Dermis microvascular lymphatic vessel endothelial cell (primary cell): Measurements from ENCODE around the gene NFKBIL1. TPM values are rescaled to one million over a fixed set of nuclear protein-coding genes. Genes with fewer than 3 reads are reported as not detected.
"Not testable (repeated sequence)": the region's sequence is repeated elsewhere in the genome, so short reads cannot be mapped to it uniquely, and the experiment has no call there.

Experiments used
- DNase-seq, 2 donors: peaks; one replicate each; pipeline versions ENCODE4 v3.0.0 to v3.0.0-alpha.2; 2010; ENCODE audit warnings: low read depth in 2 of 2
- total RNA-seq: library from RNA; depleted of rRNA; stranded (reverse); fragments of >200 nt; gene quantifications from 2 replicates; pipeline ENCODE4 v1.2.1, GENCODE V29; 2014

NFKBIL1 gene
- total RNA-seq, 1 donor from 2014 or later: 19.8 TPM

DNA sequence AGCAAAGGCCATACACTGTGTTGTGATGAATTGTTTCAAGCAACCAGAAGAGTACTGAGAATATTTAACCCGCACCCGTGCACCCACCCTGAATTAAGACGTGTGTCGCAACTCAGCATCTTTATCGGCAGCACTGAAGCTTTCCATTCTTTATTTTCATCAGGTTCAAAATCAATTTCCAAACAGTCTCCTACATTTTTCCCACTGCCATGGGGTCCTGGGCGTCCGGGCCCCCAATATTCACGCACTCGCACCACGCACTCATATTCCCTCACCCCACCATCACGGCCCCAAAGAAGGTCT, 33.0 kb downstream of the NFKBIL1 start:
- no peak for DNase-seq

GRCh38 chr6:31580807-31581433, 33.5 kb downstream of the NFKBIL1 start:
- peak in 1 of 2 donors; percentile 88 for DNase-seq

DNA sequence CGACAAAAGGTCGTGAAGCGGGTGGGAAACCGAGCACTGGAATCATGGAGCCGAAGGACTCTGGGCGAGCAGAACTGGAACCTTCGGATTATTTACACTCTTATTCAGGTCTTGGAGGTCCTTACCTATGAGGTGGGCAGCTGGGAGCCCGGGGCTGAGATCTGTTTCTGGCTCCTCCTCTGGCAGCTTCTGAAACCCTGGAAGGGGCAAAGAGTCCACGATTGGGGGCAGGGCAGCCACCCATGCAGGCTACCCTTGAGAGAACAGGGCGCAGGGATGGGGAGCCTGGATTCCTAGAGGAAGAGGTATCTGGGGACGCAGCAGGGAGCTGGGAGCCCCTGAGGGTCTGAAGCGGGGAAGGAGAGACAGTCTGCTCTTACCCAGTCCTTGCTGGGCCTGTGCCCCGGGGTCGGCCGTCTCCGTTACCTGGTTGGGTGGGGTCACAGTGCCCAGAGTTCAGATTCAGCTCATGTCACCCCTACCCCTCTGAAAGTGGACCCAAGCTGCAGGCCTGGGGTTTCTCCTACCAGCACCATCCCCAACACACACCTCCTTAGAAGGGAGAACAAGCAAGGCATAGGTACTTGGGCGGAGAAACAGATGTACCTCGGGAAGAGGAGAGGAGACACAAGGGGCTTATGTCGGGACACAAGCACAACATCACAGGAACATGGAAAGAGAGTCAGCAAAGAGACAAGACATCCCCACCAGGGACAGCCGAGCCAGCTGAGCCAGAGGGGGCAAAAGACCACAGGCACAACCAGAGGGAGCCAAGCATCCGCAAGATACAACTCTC, 34.2 kb downstream of the NFKBIL1 start:
- peak in 1 of 2 donors; percentile 16 for DNase-seq

GRCh38 chr6:31582230-31582643, 34.8 kb downstream of the NFKBIL1 start, which contains the start of gene LTB:
Gene LTB (minus strand): TSS chr6:31582424. CDS start chr6:31582417, 7 bp downstream.
- DNase-seq: no peak

DNA sequence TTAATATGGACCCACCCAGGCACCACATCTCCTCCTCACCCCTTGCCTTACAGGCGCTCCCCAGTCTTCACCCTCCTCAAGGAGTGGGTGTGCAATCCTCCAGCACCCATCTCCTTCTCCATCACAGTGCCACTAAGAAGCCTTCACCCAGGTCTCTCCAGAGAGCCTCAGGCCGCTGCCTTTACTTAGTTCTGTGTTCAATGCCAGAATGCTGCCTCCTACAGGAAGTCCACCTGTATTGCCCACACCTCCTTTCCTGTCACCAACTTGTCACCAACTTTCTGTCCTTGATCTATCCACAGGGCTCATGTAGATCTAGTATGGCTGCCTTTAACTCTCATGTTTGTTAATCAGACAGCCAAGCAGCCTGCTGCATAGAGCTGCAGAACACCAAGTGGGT, 38.1 kb downstream of the NFKBIL1 start:
- DNase-seq: peak in 1 of 2 donors; percentile 39

GRCh38 chr6:31586008-31586407, 38.6 kb downstream of the NFKBIL1 start, which contains the start of gene LST1:
Gene LST1 (plus strand): TSS chr6:31586277. CDS start chr6:31587300, 1,023 bp downstream.
- DNase-seq: no peak

GRCh38 chr6:31586599-31587281, 39.3 kb downstream of the NFKBIL1 start:
- no peak for DNase-seq

GRCh38 chr6:31587791-31588777, 40.7 kb downstream of the NFKBIL1 start:
- DNase-seq: no peak

- DNase-seq: no peak
Observed at GRCh38 chr6:31588871-31589650, 41.7 kb downstream of the NFKBIL1 start.

DNA sequence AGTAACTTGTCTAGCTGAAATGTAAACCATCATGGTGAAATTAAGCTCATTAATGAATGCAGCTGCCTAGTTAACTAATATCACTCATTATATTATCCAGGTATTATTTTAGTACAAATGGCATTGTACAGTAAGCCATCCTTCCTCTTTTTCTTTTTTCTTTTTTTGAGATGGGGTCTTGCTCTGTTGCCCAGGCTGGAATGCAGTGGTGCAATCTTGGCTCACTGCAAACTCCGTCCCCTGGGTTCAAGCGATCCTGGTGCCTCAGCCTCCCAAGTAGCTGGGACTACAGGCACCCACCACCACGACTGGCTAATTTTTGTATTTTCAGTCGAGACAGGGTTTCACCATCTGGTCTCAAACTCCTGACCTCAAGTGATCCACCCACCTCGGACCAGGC, 43.3 kb downstream of the NFKBIL1 start:
- DNase-seq: not testable (repeated sequence)

DNA sequence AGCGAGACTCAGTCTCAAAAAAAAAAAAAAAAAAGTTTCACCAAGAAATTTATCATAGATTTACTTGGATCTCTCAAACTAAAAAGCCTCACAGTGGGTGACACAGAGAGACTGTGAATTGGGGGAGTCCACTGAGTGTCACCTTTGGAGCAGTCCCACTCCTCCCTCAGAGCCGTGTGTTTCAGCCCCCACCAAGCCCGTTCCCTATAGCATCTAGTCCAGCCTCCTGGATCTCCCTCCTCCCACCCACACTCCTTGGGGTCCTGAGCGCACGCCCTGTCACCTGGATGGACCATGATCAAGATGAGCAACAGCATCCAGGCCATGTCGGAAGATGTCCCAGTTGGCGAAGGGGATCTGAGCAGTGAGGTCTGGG, 45.0 kb downstream of the NFKBIL1 start:
- DNase-seq: no peak

GRCh38 chr6:31597006-31597405, 49.6 kb downstream of the NFKBIL1 start:
- peak; percentile 48 to 63 for DNase-seq

DNA sequence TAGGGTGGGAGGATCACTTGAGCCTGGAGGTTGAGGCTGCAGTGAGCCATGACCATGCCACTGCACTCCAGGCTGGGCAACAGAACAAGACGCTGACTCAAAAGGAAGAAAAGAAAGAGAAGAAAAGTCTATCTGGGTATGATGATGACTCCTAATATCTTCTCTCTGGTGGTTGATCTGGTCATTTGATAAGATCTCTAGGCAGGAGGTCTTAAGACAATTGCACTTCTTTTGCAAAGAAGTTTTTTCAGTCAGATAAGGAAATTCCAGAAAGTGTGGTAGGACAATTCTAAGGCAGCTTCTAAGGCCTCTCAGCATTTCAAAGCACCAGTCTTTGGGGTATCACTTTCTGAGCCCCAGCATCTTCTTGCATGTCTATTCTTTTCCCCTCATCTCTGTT, 59.9 kb downstream of the NFKBIL1 start:
- DNase-seq: no peak

Other genes starting within 250 kb of the NFKBIL1 start
- gene HLA-B, start 190.4 kb upstream of the NFKBIL1 start, total RNA-seq: 258 and 476 TPM in 2 replicates
- gene MICA, start 144.0 kb upstream of the NFKBIL1 start, total RNA-seq: 26.4 and 33.2 TPM in 2 replicates
- gene MICB, start 49.5 kb upstream of the NFKBIL1 start, total RNA-seq: 6.8 and 8.3 TPM in 2 replicates
- gene MCCD1, start 18.6 kb upstream of the NFKBIL1 start, total RNA-seq: not detected in 2 replicates
- gene DDX39B, start 5.6 kb upstream of the NFKBIL1 start, total RNA-seq: 318 and 410 TPM in 2 replicates
- 0.13 TPM in 1 of 2 replicates, not detected in the other for gene ATP6V1G2, start 1.0 kb upstream of the NFKBIL1 start, total RNA-seq
- gene LTA, start 24.7 kb downstream of the NFKBIL1 start, total RNA-seq: not detected in 2 replicates
- gene TNF, start 28.0 kb downstream of the NFKBIL1 start, total RNA-seq: not detected in 2 replicates
- 6.4 and 11.8 TPM in 2 replicates for gene LTB, start 34.8 kb downstream of the NFKBIL1 start, total RNA-seq
- 0.51 TPM in 1 of 2 replicates, not detected in the other for gene LST1, start 38.7 kb downstream of the NFKBIL1 start, total RNA-seq
- not detected in 2 replicates for gene NCR3, start 45.4 kb downstream of the NFKBIL1 start, total RNA-seq
- gene AIF1, start 67.6 kb downstream of the NFKBIL1 start, total RNA-seq: 0.13 TPM in 2 replicates
- gene PRRC2A, start 73.1 kb downstream of the NFKBIL1 start, total RNA-seq: 19.8 and 35.0 TPM in 2 replicates
- 86.7 and 158 TPM in 2 replicates for gene BAG6, start 105.1 kb downstream of the NFKBIL1 start, total RNA-seq
- 0.39 and 0.51 TPM in 2 replicates for gene APOM, start 108.3 kb downstream of the NFKBIL1 start, total RNA-seq
- 15.8 and 22.9 TPM in 2 replicates for gene C6orf47, start 113.2 kb downstream of the NFKBIL1 start, total RNA-seq
- gene GPANK1, start 117.4 kb downstream of the NFKBIL1 start, total RNA-seq: 9.0 and 11.5 TPM in 2 replicates
- gene CSNK2B, start 118.5 kb downstream of the NFKBIL1 start, total RNA-seq: 76.5 and 99.5 TPM in 2 replicates
- gene LY6G5B, start 122.4 kb downstream of the NFKBIL1 start, total RNA-seq: 0.64 and 2.0 TPM in 2 replicates
- 1.2 and 1.9 TPM in 2 replicates for gene LY6G5C, start 133.5 kb downstream of the NFKBIL1 start, total RNA-seq
- 43.8 and 59.8 TPM in 2 replicates for gene ABHD16A, start 155.7 kb downstream of the NFKBIL1 start, total RNA-seq
- gene LY6G6F, start 159.3 kb downstream of the NFKBIL1 start, total RNA-seq: not detected in 2 replicates
- not detected in 2 replicates for gene LY6G6D, start 167.7 kb downstream of the NFKBIL1 start, total RNA-seq
- not detected in 2 replicates for gene LY6G6C, start 174.1 kb downstream of the NFKBIL1 start, total RNA-seq
- gene MPIG6B, start 175.8 kb downstream of the NFKBIL1 start, total RNA-seq: not detected in 2 replicates
- gene DDAH2, start 181.7 kb downstream of the NFKBIL1 start, total RNA-seq: 108 and 125 TPM in 2 replicates
- gene CLIC1, start 188.9 kb downstream of the NFKBIL1 start, total RNA-seq: 464 and 694 TPM in 2 replicates
- 2.8 and 4.5 TPM in 2 replicates for gene MSH5, start 192.4 kb downstream of the NFKBIL1 start, total RNA-seq
- 2.0 and 3.3 TPM in 2 replicates for gene SAPCD1, start 215.0 kb downstream of the NFKBIL1 start, total RNA-seq
- under 0.01 and 0.13 TPM in 2 replicates for gene VWA7, start 229.7 kb downstream of the NFKBIL1 start, total RNA-seq
- 48.1 and 53.7 TPM in 2 replicates for gene VARS1, start 248.1 kb downstream of the NFKBIL1 start, total RNA-seq